Skeletal muscle cell (primary cell): ENCODE measurements around the gene ESRP2.

Experiments
- DNase-seq: peaks from one replicate; pipeline ENCODE4 v3.0.0-alpha.2; 2010; ENCODE audit warnings: low read depth
- H3K4me3 ChIP-seq: 2 replicates; pipeline ENCODE4 v1.5.1; 2011; ENCODE audit warnings: low read depth, mild to moderate bottlenecking, control low read depth, low read length, moderate library complexity

ESRP2 gene

GRCh38 chr16:68235887-68236136 is at the start of gene ESRP2:
Gene ESRP2 (minus strand): TSS chr16:68236127. CDS start chr16:68236045, 82 bp downstream.
- peak within 1 kb of the TSS; percentile 56 for H3K4me3 ChIP-seq
- DNase-seq = no peak

DNA sequence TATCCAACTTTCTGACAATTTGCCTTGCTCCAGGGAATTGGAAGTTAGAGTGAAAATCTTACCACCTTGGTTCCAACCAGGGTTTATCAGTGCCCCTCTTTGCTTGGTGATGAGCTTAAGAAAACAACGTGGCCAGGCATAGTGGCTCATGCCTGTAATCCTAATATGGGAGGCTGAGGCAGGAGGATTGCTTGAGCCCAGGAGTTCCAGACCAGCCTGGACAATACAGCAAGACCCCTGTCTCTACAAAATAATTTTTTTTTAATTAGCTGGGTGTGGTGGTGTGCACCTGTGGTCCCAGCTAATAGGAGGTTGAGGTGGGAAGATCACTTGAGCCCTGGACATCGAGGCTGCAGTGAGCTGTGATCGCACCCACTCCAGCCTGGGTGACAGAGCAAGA is 49.8 kb upstream of the ESRP2 start:
- no peak for DNase-seq
- H3K4me3 ChIP-seq = no peak overlapping the region

DNA sequence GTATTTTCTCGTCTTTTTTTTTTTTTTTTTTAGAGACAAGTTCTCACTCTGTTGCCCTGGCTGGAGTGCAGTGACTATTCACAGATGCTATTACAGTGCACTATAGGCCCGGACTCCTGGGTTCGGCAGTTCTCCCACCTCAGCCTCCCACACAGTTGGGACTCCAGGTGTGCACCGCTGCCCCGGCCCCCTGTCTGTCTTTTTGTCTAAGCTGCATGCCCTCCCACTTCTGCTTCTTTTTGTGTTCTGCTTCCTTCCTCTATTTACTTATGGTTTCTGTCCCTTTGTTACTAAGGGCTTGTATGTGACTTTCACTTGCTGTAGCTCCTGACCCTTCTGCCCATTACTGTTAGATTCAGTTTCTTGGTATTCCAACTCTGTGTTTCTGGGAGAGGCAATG is 48.9 kb upstream of the ESRP2 start:
- H3K4me3 ChIP-seq = no peak overlapping the region

DNA sequence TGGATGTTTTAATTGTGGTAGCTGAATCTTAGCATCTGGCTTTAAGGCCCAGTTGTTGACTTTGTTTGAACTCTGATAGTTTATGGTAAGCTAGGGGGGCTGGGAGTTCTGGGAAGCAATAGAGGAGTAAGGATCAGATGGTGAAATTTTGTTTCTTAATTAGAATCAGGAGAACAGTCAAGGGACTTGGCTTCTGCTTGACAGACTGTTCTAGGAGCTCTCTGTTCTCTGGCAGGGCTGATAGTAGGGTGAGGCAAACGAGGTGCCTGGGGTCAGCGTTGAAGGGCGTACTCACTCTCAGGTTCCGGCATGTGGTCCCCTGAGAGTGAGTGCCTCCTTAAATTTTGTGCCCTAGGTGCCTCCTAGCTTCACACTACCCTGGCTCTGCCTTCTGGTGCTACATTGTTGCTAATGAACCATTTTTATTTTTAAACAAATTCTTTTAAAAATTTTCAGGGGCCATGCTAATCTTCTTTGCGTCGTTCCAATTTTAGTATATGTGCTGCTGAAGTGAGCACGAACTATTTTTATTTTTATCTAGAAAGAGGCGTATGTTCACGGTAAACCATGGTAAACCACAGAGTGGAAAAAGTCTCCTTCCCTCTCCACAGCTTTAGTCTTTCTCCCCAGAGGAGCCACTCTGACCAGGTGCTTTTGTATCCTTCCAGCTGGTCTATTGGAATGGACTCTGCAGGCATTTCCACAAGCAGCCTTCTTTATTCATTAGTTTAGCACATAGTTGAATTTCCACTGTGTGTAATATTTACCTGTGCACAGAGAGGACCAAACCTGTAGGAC is 48.1 kb upstream of the ESRP2 start:
- H3K4me3 ChIP-seq = no peak overlapping the region
- DNase-seq = no peak

More for the DNA sequence above, 48.9 kb upstream of the ESRP2 start:
- DNase-seq = no peak

DNA sequence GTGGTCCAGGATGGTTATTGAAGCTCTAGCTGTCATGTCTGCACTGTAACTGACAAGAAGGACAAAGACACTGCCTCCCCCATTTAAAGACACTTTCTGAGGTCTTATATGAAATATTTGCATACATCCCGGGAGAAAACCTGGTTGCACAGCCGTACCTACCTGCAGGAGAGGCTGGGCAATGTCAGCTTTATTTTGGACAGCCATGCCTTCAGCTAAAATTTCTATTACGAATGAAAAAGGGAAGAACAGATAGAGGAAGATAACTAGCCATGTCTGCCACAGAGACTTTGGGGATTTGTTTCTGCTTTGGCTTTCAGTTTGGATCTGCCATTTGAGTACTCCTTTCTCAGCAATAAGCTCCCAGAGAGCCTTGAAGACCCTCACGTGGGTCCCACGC is 47.4 kb upstream of the ESRP2 start:
- no peak for DNase-seq
- H3K4me3 ChIP-seq = no peak overlapping the region

DNA sequence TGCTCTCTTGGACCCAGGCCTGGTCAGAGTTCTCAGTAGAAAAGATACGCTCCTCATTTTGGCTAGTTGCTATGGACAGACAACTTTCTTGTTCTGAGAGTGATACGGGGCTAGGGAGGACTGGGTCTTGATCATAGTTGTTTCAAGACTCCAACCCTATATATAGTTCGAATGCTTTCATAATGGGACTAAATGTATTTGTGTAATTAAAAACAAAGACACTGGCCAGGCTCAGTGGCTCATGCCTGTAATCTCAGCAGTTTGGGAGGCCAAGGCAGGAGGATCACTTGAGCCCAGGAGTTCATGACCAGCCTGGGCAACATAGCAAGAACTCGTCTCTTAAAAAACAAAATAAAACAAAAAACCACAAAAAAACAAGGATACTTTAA is 46.1 kb upstream of the ESRP2 start:
- DNase-seq = no peak
- no peak overlapping the region for H3K4me3 ChIP-seq

DNA sequence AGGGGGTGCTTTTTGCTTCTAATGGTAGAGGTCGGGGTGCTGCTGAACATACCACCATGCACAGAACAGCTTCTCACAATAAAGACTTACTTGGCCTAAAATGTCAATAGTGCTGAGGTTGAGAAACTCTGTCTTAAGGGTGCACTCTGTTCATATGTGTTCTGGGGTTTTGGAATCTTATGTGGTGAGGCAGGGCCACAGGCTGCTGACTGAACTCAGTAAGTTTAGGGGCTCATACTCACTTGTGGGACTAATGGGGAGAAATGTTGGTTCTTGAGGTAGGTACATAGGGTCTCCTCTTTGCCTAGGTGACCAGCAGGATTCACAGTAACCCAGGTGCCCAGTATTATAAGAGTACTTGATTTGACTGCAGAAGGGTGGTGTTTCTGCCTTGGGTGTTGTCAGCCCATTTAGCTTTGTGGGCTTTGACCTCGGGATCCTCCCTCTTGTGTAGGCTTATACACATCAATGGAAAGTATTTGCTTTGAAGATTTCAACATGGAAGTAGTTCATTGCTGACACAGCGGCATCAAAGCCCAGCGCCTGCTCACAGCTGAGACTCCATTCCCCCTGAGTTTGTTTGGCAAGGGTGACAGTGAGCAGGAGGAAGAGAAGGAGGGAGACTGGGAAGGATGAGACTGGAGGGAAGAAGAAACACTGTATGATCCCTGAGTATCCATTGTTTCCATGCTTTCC is 45.6 kb upstream of the ESRP2 start:
- H3K4me3 ChIP-seq = no peak overlapping the region
- no peak for DNase-seq

- no peak overlapping the region for H3K4me3 ChIP-seq
- no peak for DNase-seq
These were observed 44.0 kb upstream of the ESRP2 start for GRCh38 chr16:68279726-68280558.

DNA sequence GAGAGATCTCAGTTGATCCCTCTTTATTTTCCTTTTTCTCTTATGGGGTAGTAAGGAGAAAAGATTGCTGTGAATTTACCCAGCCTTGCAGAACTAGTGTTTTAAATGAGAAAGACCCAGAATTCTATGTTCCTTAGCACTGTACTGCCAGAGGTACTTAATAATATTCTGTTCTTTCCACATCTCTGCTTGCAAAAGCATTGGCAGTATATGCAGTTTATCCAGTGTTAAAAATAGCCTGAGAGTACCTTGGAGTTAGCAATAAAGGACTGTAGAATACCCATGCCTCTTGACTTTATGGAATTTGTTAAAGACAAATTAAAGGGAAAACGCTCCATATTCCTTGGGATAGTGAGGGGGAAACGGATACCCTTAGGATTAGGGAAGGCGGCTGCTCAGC is 40.3 kb upstream of the ESRP2 start:
- H3K4me3 ChIP-seq = no peak overlapping the region
- DNase-seq = no peak

DNA sequence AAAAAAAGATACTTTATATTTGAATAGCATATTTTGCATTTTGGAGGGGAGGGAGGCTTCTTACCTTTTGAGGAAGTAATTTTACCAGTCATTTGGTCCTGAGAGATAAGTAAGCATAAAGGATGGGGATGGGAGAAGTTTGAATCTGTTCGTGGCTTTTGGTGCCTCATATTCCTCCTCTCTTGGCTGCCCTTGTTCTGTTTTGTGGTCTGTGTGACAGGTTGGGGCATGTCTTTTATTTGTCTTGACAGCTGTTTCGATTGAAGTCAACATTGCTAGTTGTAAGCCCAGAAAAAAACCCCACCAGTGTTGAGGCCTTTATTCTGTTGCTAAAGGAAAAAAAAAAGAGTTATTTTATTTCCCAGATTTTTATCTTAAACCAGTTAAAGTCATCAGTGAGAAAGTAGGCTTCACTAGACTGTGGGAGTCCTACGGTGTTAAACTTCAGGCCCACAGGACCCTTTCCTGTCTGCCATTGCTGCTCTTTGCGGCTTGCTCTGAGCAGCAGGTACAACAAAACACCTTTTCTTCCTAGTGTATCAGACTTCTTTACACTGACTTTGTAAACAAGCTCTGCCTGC is 39.8 kb upstream of the ESRP2 start:
- no peak for DNase-seq
- H3K4me3 ChIP-seq = no peak overlapping the region

DNA sequence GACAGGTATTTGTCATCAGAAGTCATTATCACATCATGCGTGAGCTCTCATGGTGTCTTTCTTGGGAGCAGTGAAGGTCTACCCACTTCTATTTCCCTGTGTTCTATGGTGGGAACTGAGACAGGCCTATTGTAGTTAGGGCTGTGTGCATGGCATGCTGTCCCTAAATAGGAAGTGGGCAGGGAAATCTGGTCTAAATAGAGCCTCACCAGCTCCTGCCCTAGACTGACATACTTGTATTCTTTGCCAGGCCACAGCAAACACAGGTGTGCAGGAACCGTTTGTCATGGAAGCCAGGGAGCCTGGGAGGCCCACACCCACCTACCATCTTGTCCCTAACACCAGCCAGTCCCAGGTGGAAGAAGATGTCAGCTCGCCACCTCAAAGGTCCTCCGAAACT is 38.5 kb upstream of the ESRP2 start:
- no peak for DNase-seq
- no peak overlapping the region for H3K4me3 ChIP-seq

GRCh38 chr16:68273896-68274295 is 38.0 kb upstream of the ESRP2 start:
- no peak overlapping the region for H3K4me3 ChIP-seq
- no peak for DNase-seq

GRCh38 chr16:68273459-68273858 is 37.5 kb upstream of the ESRP2 start:
- H3K4me3 ChIP-seq = no peak overlapping the region
- DNase-seq = no peak

DNA sequence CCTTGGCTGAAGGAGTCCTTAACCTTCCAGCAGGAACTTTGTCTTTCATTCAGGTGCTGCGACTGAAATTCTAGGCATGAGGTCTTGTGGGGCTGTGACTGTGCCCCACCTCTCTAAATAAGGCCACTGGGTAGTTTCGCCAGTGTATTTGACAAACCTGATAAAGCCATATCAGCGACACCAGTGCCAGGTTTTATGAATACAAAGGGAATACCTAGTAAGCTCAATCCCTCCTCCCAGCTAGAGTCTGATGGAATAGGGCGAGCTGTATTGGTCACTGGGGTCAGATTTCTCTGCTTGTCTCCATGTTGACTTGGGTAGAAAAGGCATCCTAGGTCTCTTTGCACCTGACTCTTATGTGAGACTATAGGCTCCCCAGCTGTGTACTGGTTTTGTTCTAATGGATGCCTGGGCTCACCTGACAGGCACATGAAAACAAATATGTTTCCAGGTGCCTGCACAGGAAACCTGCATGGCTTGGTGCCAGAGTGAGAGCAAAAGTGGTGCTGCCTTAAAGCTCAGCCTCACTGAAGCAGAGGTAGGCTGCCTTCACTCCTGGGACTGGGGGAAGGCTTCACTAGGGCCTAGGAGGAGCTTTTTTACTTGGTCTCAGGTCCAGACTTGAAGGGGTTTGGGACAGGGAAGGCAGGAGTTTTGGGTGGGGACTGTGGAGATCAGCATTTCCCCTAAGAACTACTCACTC is 36.7 kb upstream of the ESRP2 start:
- no peak for DNase-seq
- no peak overlapping the region for H3K4me3 ChIP-seq

DNA sequence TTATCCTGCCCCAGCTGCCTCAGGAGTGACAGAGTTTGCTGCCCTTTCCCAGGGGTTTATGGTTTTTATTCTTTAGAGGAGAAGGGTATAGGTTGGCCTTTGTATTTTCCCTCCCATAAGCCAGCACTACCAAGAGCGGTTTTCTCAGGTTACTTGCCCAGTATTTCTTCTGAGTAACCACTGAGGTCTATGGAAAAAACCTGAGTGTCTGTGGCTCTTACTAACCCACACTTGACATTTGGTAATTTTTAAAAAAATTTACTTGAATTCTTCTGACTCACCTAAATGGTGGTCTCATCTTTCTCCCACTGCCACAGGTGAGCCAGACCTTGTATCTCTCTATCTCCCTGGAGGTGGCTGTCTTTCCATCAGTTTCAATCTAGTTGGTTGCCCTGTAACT is 34.4 kb upstream of the ESRP2 start:
- no peak overlapping the region for H3K4me3 ChIP-seq
- DNase-seq = no peak

DNA sequence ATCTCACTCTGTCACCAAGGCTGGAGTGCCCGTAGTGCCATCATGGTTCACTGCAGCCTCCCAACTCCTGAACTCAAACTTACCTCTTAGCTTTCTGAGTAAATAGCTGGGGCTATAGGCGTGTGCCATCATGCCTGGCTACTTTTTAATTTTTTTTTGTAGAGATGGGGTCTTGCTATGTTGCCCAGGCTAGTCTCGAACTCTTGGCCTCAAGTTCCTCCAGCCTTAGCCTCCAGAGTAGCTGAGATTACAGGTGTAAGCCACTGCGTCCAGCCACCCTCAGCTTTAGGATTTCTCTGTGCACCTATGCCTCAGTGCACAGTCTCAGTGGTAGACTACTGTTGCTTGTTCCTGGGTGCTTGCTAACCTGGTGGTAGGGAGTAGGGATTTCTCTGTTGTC is 33.9 kb upstream of the ESRP2 start:
- no peak for DNase-seq

DNA sequence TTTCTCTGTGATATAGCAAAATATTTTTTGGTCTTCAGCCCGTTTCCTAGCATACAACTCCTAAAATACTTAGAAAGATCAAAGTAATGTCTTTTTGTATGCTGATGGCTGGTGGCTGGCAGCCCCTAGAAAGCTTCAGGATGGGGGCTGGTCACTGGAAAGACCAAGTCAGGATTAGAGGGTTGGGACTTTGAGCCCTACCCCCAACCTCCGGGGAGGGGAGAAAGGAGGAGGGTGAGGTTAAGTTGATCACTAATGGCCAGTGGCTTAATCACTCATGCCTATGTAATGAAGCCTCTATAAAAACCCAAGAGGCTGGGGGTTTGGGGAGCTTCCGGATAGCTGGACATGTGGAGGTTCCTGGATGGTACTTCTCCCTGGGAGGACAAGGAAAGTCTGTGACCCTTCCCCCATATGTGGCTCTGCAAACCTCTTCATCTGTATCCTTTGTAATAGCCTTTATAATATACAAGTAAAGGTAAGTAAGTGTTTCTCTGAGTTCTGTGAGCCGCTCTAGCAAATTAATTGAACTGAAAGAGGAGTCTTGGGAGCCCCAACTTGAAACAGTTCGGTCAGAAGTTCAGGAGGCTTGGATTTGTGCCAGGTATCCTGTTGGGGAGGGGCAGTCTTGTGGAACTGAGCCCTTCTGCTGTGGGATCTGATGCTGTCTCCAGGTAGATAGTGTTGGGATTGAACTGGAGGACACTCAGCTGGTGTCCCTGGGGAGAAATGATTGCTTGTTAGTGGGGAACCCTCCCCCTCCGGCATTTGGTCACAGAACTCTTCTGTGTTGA is 31.9 kb upstream of the ESRP2 start:
- DNase-seq = no peak
- H3K4me3 ChIP-seq = no peak overlapping the region

More for the DNA sequence above, 33.9 kb upstream of the ESRP2 start:
- H3K4me3 ChIP-seq = no peak overlapping the region

DNA sequence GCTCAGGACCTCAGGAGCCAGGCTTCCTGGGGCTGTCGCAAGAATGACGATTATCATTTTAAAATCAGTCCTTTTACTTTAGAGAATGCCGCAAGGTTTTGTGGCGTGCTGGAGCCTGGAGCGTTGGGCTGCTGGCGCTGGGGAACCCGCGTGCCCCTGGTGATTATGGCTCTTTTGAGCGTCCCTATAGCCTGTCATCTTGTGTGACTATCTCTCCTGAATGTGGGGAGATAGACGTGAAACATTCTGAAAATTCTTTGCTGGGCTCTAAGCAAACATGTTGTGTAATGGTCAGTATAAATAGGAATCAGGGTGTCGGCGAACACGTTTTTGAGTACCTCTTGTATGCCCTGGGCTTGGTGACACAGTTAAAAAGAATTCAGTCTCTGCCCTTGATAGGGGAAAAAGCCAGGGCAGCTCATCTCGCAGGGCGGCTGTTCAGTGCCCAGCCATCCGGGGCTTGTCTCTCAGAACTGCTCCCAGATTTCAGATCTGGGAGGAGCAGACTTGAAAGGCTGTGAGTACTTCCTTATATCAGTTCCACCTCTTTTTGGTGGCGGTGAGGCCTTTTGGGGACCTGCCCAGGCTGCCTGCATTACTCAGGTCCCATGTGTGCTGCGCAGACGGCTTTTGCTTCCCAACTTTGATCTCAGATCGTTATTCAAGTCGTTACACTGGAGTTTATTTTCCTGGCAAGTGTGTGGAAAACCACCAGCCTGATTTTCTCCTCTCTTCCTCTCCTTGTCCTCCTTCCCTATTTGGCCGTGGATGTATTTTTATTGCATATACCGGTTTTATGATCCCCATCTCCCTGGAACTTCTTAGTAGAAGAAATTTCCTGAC is 29.4 kb upstream of the ESRP2 start:
- DNase-seq = no peak
- H3K4me3 ChIP-seq = peak overlapping the region; percentile 90
